ENCODE results near the gene ZCRB1. TPM values are rescaled to one million over a fixed set of nuclear protein-coding genes. Genes with fewer than 3 reads are reported as not detected.

Gene ZCRB1
- total RNA-seq, 1 experiment from 2014 or later = 68.1 TPM

GRCh38 chr12:42309996-42310395 is 15.9 kb downstream of the ZCRB1 start:
- no TSS peak for BruUV-seq (replicated peaks)
- H4K20me1 ChIP-seq (ENCODE audit: insufficient read depth) = no peaks in the 10 kb centered on the region
- POLR2A ChIA-PET = no interaction called here
- no peak for ATAC-seq
- H3K36me3 ChIP-seq (ENCODE audit: control insufficient read depth in 1 of 2, insufficient read depth in 2 of 2, low read length in 2 of 2) = peaks cover 4 to 9% of the 10 kb centered on the region in 2 experiments; a peak in 1 of 4 replicates
- H3K4me3 ChIP-seq (replicated peaks in 1 of 2; ENCODE audit: low read depth in 1 of 2, low read length in 2 of 2) = no peak overlapping the region
- H3K4me1 ChIP-seq (ENCODE audit: control insufficient read depth in 1 of 2, insufficient read depth in 2 of 2, low read length in 2 of 2) = no peaks in the 10 kb centered on the region
- H3K79me2 ChIP-seq (ENCODE audit: insufficient read depth, low read length) = no peaks in the 10 kb centered on the region
- no peak for DNase-seq (ENCODE audit: low read depth, low spot score)
- TF ChIP-seq POLR2A (IDR thresholded peaks at IDR 0.05; ENCODE audit: borderline replicate concordance, extremely low read depth, insufficient read depth, insufficient read length) (no peak), POLR2AphosphoS5 (IDR thresholded peaks at IDR 0.05; ENCODE audit: low read depth, low read length) (no peak), RAD21 (IDR thresholded peaks at IDR 0.05; ENCODE audit: low read depth) (no peak), EGR1 (IDR thresholded peaks at IDR 0.05; ENCODE audit: low read depth) (no peak), EZH2phosphoT487 (IDR thresholded peaks at IDR 0.05; ENCODE audit: borderline replicate concordance) (no peak), TCF7L2 (IDR thresholded peaks at IDR 0.05; ENCODE audit: borderline replicate concordance, extremely low read depth, insufficient read depth, insufficient read length) (no peak), SP1 (IDR thresholded peaks at IDR 0.05; ENCODE audit: low read depth) (no peak), YY1 (IDR thresholded peaks at IDR 0.05; ENCODE audit: extremely low read depth, insufficient replicate concordance, low read depth, low read length) (no peak), SRF (IDR thresholded peaks at IDR 0.05; ENCODE audit: low read depth) (no peak), ZBTB33 (IDR thresholded peaks at IDR 0.05; ENCODE audit: extremely low read depth, insufficient replicate concordance, low read length) (no peak), SIN3A (IDR thresholded peaks at IDR 0.05; ENCODE audit: low read depth) (no peak), ELF1 (IDR thresholded peaks at IDR 0.05; ENCODE audit: borderline replicate concordance, low read depth) (no peak), ZNF274 (IDR thresholded peaks at IDR 0.05; ENCODE audit: low read depth, low read length) (no peak), FOSL1 (IDR thresholded peaks at IDR 0.05; ENCODE audit: low read depth) (no peak), JUND (IDR thresholded peaks at IDR 0.05) (no peak), MAX (IDR thresholded peaks at IDR 0.05) (no peak), EZH2 (IDR thresholded peaks at IDR 0.05) (no peak)
- H3K9ac ChIP-seq (ENCODE audit: low read length) = no peak overlapping the region
- intact Hi-C loops (cut with micrococcal nuclease) = no loop called here
- CTCF ChIA-PET = no interaction called here
- H3K9me2 ChIP-seq (ENCODE audit: insufficient read depth) = no peaks in the 10 kb centered on the region
- RAD21 ChIA-PET (ENCODE audit: low non-redundant PET in 1 of 2, low total read pairs in 2 of 2, uncharacterized antibody in 2 of 2, unreplicated experiment in 2 of 2) = no interaction called here
- no peak overlapping the region for H3K27ac ChIP-seq (ENCODE audit: low read depth, low read length)
- H3K27me3 ChIP-seq (ENCODE audit: insufficient read depth, low read length) = no peaks in the 10 kb centered on the region
- no peak overlapping the region for H2AFZ ChIP-seq (ENCODE audit: low read depth, low read length, poor library complexity, severe bottlenecking)
- no peaks in the 10 kb centered on the region for H3K9me3 ChIP-seq (ENCODE audit: control insufficient read depth in 1 of 2, insufficient read depth in 1 of 2, low read depth in 1 of 2, low read length in 2 of 2)
- H3K4me2 ChIP-seq (ENCODE audit: low read length) = no peak overlapping the region
